Measurements from ENCODE around the gene ZBTB38.

DNA sequence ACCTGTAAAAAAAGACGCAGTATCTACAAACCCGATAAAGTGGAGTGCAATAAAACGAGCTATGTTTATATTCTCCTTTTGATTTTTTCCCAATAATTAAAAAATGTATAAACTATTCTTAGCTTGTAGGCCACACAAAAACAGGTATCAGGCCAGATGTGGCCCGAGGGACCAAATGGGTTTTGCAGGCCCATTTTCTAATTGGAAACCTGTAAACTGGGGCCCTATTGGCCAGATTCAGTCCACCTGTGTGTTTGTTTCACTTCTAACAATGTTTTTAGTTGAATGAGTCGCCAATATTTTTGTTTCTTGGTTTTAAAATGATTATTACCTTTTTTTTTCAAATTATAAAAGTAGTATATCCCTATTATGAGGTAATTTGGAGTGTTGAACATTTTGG, 29.7 kb downstream of the ZBTB38 start:
- TF ChIP-seq, protein P1, sequence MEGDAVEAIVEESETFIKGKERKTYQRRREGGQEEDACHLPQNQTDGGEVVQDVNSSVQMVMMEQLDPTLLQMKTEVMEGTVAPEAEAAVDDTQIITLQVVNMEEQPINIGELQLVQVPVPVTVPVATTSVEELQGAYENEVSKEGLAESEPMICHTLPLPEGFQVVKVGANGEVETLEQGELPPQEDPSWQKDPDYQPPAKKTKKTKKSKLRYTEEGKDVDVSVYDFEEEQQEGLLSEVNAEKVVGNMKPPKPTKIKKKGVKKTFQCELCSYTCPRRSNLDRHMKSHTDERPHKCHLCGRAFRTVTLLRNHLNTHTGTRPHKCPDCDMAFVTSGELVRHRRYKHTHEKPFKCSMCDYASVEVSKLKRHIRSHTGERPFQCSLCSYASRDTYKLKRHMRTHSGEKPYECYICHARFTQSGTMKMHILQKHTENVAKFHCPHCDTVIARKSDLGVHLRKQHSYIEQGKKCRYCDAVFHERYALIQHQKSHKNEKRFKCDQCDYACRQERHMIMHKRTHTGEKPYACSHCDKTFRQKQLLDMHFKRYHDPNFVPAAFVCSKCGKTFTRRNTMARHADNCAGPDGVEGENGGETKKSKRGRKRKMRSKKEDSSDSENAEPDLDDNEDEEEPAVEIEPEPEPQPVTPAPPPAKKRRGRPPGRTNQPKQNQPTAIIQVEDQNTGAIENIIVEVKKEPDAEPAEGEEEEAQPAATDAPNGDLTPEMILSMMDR (IDR thresholded peaks at IDR 0.05), result no peak
- TF ChIP-seq POLR2A (IDR thresholded peaks at IDR 0.05), result no peak
- TF ChIP-seq POLR2AphosphoS5 (IDR thresholded peaks at IDR 0.05), result no peak
